ENCODE data around the gene MTFR1L.

The MTFR1L gene

GRCh38 chr1:25804244-25804963, 15.3 kb upstream of the MTFR1L start:
- no peak for DNase-seq
- in situ Hi-C loops (cut with MboI; ENCODE audit: low pct_unique_long_range_greater_than_20kb, low sequenced_read_pairs) = no loop called here

GRCh38 chr1:25804964-25805862, 14.5 kb upstream of the MTFR1L start:
- in situ Hi-C loops (cut with MboI; ENCODE audit: low pct_unique_long_range_greater_than_20kb, low sequenced_read_pairs) = no loop called here
- DNase-seq = no peak

DNA sequence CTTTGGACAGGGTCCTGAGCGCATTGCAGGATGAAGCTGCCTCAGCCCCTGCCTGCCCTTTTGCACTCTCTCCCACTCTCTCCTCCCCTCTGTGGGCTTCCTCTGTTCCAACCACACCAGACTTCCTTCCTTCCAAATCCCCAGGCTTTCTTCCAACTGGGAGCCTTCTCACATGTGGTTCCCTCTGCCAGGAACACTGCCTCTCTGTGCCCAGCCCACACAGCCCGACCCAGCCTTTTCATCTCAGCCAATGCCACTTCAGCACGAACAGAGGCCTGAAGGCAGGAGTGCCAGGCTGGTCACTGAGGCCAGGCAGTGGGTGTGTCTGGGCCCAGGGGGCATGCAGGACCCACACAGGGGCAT, 13.9 kb upstream of the MTFR1L start:
- DNase-seq = no peak
- in situ Hi-C loops (cut with MboI; ENCODE audit: low pct_unique_long_range_greater_than_20kb, low sequenced_read_pairs) = no loop called here

GRCh38 chr1:25806418-25806817, 13.3 kb upstream of the MTFR1L start:
- no peak for DNase-seq
- in situ Hi-C loops (cut with MboI; ENCODE audit: low pct_unique_long_range_greater_than_20kb, low sequenced_read_pairs) = no loop called here

DNA sequence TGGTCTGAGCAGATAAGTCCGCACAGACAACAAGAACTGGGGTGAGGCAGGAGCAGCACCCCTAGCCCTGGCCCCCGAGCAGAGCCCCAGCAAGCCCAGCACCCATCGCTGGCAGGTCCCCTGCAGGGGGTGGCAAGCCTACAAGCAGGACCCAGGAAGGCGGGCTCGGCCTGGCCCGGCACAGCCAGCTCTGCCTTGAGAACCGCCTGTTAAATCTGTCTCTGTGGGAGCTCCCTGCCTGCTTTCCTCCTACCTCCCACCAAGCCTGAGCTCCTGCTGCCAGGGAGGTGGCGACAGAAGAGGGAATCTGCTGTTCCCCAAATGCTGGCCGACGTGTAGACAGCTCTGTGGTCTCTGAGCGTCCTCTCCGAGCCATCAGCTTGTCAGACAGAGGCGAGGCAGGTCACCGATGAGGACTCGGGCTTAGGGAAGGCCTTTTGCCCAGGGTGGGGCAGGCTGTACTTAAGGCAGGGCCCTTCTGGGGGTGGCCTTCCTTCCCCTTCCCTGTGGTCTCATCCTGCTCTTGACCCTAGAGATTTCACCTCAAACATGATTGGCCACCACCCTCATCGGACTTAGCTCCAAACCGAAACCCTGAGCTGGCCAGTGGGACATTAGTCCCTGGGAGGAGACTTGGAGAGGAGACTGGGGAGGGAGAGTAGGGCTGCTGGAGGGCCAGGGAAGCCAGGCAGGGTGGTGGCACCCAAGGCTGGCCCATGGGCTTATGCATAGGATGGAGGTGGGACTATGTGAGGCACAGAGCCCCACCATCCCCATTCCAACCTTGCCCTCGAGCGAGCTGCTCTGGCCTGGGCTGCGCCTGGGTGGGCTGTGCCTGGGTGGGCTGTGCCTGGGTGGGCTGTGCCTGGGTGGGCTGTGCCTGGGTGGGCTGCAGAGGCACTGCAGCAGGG, 12.0 kb upstream of the MTFR1L start:
- in situ Hi-C loops (cut with MboI; ENCODE audit: low pct_unique_long_range_greater_than_20kb, low sequenced_read_pairs) = no loop called here

DNA sequence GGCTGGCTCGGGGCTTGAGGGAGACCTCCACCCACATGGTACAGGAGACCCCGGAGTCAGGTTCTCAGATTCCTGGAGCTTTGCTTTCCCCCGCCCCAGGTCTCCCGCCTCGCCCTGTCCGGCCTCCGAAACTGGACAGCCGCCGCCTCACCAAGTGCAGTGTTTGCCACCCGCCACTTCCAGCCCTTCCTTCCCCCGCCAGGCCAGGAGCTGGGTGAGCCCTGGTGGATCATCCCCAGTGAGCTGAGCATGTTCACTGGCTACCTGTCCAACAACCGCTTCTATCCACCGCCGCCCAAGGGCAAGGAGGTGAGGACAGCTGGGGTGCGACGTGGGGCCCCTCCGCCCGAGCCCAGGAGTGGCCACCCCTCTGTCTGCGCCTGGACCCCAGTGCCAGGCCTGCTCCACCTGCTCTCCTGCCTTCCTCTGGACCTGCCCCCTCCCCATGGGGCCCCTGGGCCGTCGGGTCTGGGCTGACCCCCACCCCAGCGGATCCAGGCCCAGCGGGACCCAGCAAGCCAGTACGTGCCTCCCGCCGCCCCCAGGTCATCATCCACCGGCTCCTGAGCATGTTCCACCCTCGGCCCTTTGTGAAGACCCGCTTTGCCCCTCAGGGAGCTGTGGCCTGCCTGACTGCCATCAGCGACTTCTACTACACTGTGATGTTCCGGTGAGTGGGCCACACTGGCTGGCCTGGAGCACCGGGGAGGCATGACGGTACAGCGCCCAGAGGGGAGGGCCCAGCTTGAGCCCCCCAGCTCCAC, 11.1 kb upstream of the MTFR1L start:
- DNase-seq = no peak
- in situ Hi-C loops (cut with MboI; ENCODE audit: low pct_unique_long_range_greater_than_20kb, low sequenced_read_pairs) = no loop called here

More for the DNA sequence above, 12.0 kb upstream of the MTFR1L start:
- DNase-seq = no peak

GRCh38 chr1:25809283-25809926, 10.3 kb upstream of the MTFR1L start:
- DNase-seq = peak; percentile 89
- in situ Hi-C loops (cut with MboI; ENCODE audit: low pct_unique_long_range_greater_than_20kb, low sequenced_read_pairs) = no loop called here

GRCh38 chr1:25809929-25810328, 9.8 kb upstream of the MTFR1L start:
- in situ Hi-C loops (cut with MboI; ENCODE audit: low pct_unique_long_range_greater_than_20kb, low sequenced_read_pairs) = no loop called here

DNA sequence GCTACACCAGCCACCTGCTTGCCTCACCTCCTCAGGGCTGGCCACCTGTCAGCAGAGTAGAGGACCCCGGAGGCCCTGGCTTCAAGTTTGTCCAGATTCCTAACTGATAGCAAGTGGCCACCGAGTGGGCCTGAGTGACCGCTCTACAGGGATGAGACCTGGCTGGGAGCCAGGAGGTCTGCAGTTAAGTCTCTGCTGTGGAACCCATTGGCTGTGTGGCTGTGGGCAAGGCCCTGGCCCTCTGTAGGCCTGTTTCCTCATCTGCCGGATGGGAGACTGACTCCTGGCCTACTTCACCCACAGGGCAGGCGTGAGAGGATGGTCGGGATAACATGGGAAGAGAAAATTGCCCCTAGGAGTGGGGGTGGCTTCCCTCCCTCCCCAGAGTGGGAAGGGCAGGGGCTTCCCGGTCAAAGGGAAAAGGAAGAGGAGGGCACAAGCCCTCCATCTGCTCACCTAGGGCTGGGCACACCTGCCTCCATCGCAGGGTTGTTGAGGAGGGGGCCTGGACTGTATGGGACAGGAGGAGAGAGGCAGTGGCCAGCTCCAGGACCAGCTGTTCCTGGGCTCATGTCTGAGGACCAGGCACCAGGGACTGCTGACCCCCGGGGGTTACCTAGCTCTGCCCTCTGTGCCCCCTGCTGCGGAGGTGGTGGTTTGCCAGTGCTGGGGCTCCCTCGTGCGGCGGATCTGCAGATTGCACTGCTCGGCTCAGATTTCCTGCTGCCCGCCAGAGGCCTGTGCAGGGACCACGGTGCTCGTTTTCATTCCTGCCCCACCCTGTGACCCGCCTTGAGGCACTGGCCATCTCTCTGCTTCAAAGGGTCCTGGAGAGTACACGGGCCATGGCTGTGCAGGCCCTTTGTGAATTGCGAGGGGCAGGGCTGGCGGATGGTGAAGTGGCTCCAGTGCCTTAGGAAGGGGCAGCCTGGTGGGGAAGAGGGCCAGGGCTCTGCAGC, 9.1 kb upstream of the MTFR1L start:
- peak; percentile 80 for DNase-seq
- in situ Hi-C loops (cut with MboI; ENCODE audit: low pct_unique_long_range_greater_than_20kb, low sequenced_read_pairs) = no loop called here

More at GRCh38 chr1:25809929-25810328, 9.8 kb upstream of the MTFR1L start:
- no peak for DNase-seq

- in situ Hi-C loops (cut with MboI; ENCODE audit: low pct_unique_long_range_greater_than_20kb, low sequenced_read_pairs) = no loop called here
These were observed 8.2 kb upstream of the MTFR1L start for GRCh38 chr1:25811384-25812082.

DNA sequence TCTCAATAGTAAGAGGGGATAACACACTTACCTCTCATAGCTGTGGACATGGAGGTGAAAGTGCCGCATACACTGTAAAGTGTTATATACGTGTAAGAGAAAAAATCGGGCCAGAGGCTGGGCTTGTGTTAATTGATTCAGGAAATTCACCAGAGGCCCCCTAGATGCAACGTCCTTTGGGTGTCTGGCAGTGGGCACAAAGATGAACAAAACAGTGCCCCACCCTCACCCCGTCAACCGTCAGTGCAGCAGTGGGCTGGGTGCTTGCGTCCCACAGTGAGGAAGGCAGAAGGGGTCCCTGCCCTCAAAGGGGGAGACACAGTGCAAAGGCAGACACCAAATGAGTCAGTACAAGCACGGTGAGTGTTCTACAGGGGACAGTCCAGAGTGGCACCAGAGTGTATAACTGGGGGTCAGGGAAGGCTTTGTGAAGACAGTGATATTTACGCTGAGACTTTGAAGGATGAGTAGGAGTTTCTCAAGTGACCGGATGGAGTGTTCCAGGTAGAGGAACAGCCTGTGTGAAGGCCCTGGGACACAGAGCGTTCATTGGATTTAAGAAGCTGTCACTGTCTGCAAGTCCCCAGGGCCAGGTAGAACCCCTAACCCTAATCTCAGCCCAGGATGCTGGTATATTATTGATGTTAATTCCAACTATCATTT, 6.6 kb upstream of the MTFR1L start:
- DNase-seq = no peak
- in situ Hi-C loops (cut with MboI; ENCODE audit: low pct_unique_long_range_greater_than_20kb, low sequenced_read_pairs) = no loop called here

More at GRCh38 chr1:25811384-25812082, 8.2 kb upstream of the MTFR1L start:
- no peak for DNase-seq

DNA sequence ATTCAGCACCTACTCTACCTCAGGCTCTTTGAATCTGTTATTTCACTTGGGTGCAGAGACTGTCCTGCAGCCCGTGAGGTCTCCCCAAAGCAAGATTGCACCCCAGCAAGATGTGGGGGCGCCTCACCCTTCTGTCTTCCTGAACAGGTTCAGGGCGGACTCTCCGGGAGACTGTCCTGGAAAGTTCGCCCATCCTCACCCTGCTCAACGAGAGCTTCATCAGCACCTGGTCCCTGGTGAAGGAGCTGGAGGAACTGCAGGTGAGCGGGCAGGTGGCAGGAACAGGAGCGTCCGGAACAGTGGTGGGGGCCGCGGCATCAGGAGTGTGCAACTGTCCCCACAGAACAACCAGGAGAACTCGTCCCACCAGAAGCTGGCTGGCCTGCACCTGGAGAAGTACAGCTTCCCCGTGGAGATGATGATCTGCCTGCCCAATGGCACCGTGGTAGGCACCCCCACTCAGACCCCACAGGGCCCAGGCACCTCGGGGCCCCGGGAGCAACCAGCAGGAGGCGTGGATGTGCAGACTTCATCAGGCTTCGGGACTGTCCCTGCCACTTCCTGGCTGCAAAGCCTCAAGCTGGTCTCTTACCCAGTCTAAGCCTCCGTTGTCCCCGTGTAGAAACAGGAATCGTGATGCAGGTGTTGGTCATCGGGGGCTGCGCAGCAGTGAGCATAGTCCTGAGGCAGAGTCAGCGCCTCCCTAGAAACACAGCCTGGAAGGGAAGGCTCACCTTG, 5.9 kb upstream of the MTFR1L start:
- no peak for DNase-seq
- in situ Hi-C loops (cut with MboI; ENCODE audit: low pct_unique_long_range_greater_than_20kb, low sequenced_read_pairs) = no loop called here

DNA sequence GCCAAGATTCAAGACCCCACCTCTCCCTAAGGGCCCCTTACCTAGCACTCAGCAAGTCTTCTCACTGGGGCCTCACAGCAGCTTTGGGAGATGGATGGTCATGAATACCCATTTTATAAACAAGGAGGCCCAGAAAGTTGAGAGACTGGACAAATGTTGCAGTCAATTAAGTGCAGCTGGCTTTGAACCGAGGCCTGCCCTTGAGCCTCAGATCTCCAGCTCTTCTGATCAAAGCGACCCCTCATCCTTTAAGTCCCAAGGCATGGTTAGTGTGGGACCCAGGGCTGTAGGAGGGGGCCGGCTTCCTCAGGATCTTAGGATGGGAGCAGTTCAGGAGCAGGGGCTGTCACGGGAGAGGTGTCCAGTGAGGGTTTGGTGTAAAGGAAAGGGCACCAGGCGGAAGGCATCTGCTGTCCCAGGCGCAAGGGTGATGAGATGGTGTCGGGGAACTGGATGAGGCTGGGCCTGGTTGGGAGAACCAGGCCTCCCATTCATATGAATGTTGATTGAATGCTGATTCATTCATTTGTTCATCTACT, 5.1 kb upstream of the MTFR1L start:
- DNase-seq = no peak
- in situ Hi-C loops (cut with MboI; ENCODE audit: low pct_unique_long_range_greater_than_20kb, low sequenced_read_pairs) = no loop called here

DNA sequence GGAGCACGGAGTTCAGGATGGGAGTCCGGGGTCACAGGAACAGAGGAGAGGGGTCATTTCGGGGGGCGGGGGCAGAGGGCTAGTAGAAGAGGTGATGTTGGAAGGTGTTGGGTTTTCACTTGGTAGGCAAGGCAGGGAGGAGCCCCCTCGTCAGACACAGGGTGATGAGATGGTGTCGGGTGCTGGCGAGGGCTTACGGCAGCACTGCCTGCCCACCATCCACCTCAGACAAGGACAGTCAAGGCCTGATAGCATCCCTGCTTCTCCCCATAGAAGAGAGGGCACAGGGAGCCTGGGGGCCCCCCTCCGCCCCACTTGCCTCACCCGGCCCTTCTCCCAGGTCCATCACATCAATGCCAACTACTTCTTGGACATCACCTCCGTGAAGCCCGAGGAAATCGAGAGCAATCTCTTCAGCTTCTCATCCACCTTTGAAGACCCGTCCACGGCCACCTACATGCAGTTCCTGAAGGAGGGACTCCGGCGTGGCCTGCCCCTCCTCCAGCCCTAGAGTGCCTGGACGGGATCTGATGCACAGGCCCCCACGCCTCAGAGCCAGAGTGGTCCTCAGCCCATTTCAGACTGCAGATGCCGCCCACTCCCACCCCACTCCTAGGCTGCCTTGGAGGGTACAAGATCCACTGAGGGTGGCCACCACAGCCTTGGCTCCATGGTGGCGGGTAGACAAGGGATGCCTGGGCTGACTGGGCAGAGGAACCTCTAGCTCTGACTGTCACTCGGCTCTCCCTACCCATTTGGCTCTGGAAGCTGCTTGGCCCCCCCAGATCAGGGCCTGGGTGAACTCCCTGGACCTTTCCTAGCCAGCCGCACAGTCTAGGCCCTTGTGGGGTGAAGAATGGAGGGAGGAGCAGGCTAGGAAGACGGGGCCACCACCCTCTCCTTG, 4.3 kb upstream of the MTFR1L start:
- in situ Hi-C loops (cut with MboI; ENCODE audit: low pct_unique_long_range_greater_than_20kb, low sequenced_read_pairs) = no loop called here
- no peak for DNase-seq

All from KBM-7 (cell line).